GM19099 (cell line): ENCODE measurements around the gene PLD5.

Experiments
- POLR2A ChIP-seq: IDR thresholded peaks from 3 replicates; pipeline ENCODE4 v1.6.1; 2011; ENCODE audit warnings: low read depth; ENCODE audit not compliant: insufficient read length; ENCODE audit errors: extremely low read depth

PLD5 gene

DNA sequence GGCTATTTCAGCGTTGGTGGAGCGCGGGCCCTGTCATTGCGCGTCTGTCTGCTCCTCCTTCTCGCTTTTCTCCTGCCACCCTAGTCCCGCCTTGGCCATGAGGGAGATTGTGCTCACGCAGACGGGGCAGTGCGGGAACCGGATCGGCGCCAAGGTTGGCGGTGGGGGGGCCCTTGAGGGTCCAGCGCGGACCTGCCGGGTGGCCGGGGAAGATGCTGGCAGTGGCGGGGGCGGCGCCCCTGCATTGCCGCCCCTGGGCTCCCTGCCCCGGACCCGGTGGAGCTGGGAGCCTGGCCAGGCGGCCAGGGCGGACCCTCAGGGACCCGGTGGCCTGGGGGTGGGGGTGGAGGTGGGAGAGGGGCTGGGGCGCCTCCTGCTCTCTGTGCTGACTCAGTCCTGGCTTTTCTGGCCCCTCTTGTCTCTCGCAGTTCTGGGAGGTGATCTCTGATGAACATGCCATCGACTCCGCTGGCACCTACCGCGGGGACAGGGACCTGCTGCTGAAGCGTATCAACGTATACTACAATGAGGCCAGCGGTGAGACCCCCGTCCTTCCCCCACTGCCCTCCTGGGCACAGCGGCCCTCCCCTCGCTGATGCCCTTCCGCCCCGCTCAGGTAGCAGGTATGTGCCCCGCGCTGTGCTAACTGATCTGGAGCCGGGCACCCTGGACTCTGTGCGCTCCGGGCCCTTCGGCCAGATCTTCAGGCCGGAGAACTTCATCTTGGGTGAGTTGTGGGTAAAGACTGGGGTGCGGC lies 467.3 kb downstream of the PLD5 start:
- no peak for TF ChIP-seq POLR2A

- TF ChIP-seq POLR2A = no peak
These were observed 468.7 kb downstream of the PLD5 start for GRCh38 chr1:242055749-242056320.

GRCh38 chr1:242043165-242043564 lies 481.3 kb downstream of the PLD5 start:
- TF ChIP-seq POLR2A = no peak

DNA sequence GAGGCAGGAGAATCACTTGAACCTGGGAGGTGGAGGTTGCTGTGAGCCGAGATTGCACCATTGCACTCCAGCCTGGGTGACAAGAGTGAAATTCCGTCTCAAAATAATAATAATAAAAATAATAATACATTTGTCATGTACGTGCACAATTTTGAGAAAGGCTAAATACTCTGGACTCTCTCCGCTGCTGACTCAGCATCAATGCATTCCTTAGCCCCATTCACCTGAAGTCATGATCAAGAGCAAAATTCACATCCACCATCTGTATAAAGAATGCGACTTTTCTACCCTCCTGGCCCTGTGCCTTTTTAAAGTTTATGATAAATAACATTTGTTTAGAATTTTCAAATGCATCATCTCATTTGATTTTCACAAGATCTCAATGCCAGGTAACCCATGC lies 490.1 kb downstream of the PLD5 start:
- TF ChIP-seq POLR2A = no peak

DNA sequence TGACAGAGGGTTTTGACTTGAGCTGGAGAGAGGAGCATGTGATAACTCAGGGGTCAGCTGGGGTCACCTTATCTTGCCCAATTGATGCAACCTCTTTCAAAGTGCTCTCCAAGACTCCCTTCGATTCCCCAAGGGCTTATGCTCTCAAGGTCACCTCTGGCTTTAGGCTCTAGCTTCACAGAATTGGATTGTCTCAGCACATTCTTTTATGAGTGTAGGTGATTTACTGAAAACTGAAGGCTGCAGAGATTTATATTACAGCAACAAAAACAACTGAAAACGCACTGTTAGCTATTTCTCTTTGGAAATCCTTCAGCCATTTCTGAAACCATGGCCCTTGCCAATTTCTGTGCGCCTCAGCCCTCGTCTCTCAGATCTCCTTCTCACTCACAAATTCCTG lies 491.1 kb downstream of the PLD5 start:
- TF ChIP-seq POLR2A = no peak
